ENCODE results near the gene ODAD4.

DNA sequence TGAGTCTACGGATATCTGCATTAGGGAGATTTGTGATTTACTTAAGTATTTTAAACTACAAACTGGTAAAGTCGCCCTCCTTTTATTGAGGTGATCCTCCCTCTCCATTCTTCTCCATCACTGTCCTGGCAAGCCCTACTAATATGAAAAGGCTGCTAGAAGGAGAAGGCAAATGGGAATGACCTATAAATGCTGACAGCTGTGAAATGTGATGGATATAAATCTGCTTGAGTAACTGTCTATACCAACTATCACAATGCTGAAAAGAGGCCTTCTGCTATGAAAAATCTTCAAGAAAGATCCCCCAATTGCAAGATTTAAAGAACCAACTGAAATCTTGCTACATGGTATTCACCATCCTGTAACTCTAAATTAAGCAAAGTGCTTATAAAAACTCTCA is 71.3 kb downstream of the ODAD4 start:
- TF ChIP-seq, protein P1, sequence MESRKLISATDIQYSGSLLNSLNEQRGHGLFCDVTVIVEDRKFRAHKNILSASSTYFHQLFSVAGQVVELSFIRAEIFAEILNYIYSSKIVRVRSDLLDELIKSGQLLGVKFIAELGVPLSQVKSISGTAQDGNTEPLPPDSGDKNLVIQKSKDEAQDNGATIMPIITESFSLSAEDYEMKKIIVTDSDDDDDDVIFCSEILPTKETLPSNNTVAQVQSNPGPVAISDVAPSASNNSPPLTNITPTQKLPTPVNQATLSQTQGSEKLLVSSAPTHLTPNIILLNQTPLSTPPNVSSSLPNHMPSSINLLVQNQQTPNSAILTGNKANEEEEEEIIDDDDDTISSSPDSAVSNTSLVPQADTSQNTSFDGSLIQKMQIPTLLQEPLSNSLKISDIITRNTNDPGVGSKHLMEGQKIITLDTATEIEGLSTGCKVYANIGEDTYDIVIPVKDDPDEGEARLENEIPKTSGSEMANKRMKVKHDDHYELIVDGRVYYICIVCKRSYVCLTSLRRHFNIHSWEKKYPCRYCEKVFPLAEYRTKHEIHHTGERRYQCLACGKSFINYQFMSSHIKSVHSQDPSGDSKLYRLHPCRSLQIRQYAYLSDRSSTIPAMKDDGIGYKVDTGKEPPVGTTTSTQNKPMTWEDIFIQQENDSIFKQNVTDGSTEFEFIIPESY (IDR thresholded peaks at IDR 0.05) = no peak
- TF ChIP-seq, protein P2, sequence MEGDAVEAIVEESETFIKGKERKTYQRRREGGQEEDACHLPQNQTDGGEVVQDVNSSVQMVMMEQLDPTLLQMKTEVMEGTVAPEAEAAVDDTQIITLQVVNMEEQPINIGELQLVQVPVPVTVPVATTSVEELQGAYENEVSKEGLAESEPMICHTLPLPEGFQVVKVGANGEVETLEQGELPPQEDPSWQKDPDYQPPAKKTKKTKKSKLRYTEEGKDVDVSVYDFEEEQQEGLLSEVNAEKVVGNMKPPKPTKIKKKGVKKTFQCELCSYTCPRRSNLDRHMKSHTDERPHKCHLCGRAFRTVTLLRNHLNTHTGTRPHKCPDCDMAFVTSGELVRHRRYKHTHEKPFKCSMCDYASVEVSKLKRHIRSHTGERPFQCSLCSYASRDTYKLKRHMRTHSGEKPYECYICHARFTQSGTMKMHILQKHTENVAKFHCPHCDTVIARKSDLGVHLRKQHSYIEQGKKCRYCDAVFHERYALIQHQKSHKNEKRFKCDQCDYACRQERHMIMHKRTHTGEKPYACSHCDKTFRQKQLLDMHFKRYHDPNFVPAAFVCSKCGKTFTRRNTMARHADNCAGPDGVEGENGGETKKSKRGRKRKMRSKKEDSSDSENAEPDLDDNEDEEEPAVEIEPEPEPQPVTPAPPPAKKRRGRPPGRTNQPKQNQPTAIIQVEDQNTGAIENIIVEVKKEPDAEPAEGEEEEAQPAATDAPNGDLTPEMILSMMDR (IDR thresholded peaks at IDR 0.05; ENCODE audit: low read depth, low read length, missing input control) = no peak
- TF ChIP-seq, protein P3, sequence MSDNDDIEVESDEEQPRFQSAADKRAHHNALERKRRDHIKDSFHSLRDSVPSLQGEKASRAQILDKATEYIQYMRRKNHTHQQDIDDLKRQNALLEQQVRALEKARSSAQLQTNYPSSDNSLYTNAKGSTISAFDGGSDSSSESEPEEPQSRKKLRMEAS (IDR thresholded peaks at IDR 0.05) = no peak
- TF ChIP-seq TAF1 (conservative IDR thresholded peaks at IDR 0.05) (no peak), RAD21 (IDR thresholded peaks at IDR 0.05) (no peak), YY1 (IDR thresholded peaks at IDR 0.05) (no peak), SP1 (IDR thresholded peaks at IDR 0.05) (no peak)

All from liver (tissue), 3 donors.